OCI-LY7 (cell line): ENCODE measurements around the gene ZCCHC14. TPM values are rescaled to one million over a fixed set of nuclear protein-coding genes. Genes with fewer than 3 reads are reported as not detected.

Experiments
- BruUV-seq: library from RNA; stranded (reverse); fragments of 400-500 nt; replicated peaks from 2 replicates; lab custom pipeline; 2021; lab: Mats Ljungman, UMichigan
- CTCF ChIA-PET: fragments of 300-600 bp; sonication (Branson Sonifier 250); formaldehyde crosslinking; loops from one replicate; lab custom pipeline; 2022; ENCODE audit warnings: antibody characterized with exemption; ENCODE audit not compliant: unreplicated experiment; lab: Charles Lee
- POLR2A ChIA-PET: fragments of 300-600 bp; sonication (Branson Sonifier 250); formaldehyde crosslinking; loops from one replicate; lab custom pipeline; 2022; ENCODE audit warnings: antibody characterized with exemption; lab: Charles Lee
- DNase-seq: peaks from one replicate; pipeline ENCODE4 v3.0.0-alpha.2; 2015; ENCODE audit warnings: low spot score
- H2AFZ ChIP-seq: fragments of 200-600 bp; sonication (generic), shearing (Covaris generic); 2 replicates; pipeline ENCODE4 v1.6.1; 2014; ENCODE audit warnings: mild to moderate bottlenecking, antibody characterized with exemption, low read length, moderate library complexity
- H3K27ac ChIP-seq: fragments of 200-600 bp; sonication (generic); 2 replicates; pipeline ENCODE4 v1.5.1; 2014; ENCODE audit warnings: mixed run types, low read depth, mild to moderate bottlenecking, moderate library complexity, low read length, inconsistent platforms; ENCODE audit not compliant: poor library complexity, severe bottlenecking
- H3K36me3 ChIP-seq: fragments of 200-600 bp; sonication (generic); 2 replicates; pipeline ENCODE4 v1.6.1; 2014; ENCODE audit warnings: mild to moderate bottlenecking, antibody characterized with exemption, low read length, moderate library complexity, mixed read lengths; ENCODE audit not compliant: insufficient read depth
- H3K4me1 ChIP-seq: fragments of 200-600 bp; sonication (generic); 2 replicates; pipeline ENCODE4 v1.5.1; 2014; ENCODE audit warnings: mild to moderate bottlenecking, low read length; ENCODE audit not compliant: insufficient read depth, poor library complexity, severe bottlenecking
- H3K4me2 ChIP-seq: fragments of 200-600 bp; sonication (generic); 2 replicates; pipeline ENCODE4 v1.6.1; 2014; ENCODE audit warnings: mild to moderate bottlenecking, low read length
- H3K4me3 ChIP-seq: fragments of 200-600 bp; sonication (generic); 2 replicates; pipeline ENCODE4 v1.5.1; 2014; ENCODE audit warnings: mild to moderate bottlenecking, low read depth, low read length; ENCODE audit not compliant: poor library complexity, severe bottlenecking
- H3K79me2 ChIP-seq: fragments of 200-600 bp; sonication (generic); 2 replicates; pipeline ENCODE4 v1.6.1; 2016; ENCODE audit warnings: low read depth, mild to moderate bottlenecking, low read length, moderate library complexity, mixed read lengths; ENCODE audit not compliant: insufficient read depth
- H3K9me2 ChIP-seq: fragments of 200-600 bp; sonication (generic); 2 replicates; pipeline ENCODE4 v1.6.1; 2016; ENCODE audit warnings: mild to moderate bottlenecking, low read length, mixed read lengths; ENCODE audit not compliant: insufficient read depth
- H3K9me3 ChIP-seq: fragments of 200-600 bp; sonication (generic); 2 replicates; pipeline ENCODE4 v1.6.1; 2014; ENCODE audit warnings: mild to moderate bottlenecking, mixed run types, low read length, mixed read lengths
- H4K20me1 ChIP-seq: fragments of 200-600 bp; sonication (generic); 2 replicates; pipeline ENCODE4 v1.6.1; 2014; ENCODE audit warnings: mild to moderate bottlenecking, antibody characterized with exemption, low read length, moderate library complexity, mixed read lengths; ENCODE audit not compliant: insufficient read depth
- EZH2phosphoT487 ChIP-seq: fragments of 200-600 bp; sonication (generic); IDR thresholded peaks from 2 replicates; pipeline ENCODE4 v1.6.1; 2018; ENCODE audit warnings: low read depth, borderline replicate concordance, mild to moderate bottlenecking, mixed run types, antibody characterized with exemption, low read length, moderate library complexity, mixed read lengths
- intact Hi-C: fragments of 100-400 bp; cut with micrococcal nuclease; formaldehyde crosslinking; loops from one replicate; pipeline ENCODE4 v1.10.0; 2022; ENCODE audit not compliant: unreplicated experiment
- total RNA-seq, 2 experiments: library from RNA; depleted of rRNA in 1 of 2; stranded (reverse); fragments of >200 nt in 1 of 2; shearing (Covaris generic) in 1 of 2; gene quantifications; 2 replicates each; pipeline ENCODE4 v1.2.3, GENCODE V29; 2014 to 2022
- TF ChIP-seq, protein P1 (sequence below): fragments of 200-600 bp; sonication (generic); conservative IDR thresholded peaks from 2 replicates; pipeline ENCODE4 v1.5.1; 2014; ENCODE audit warnings: mild to moderate bottlenecking, antibody characterized with exemption, low read length, moderate library complexity, mixed read lengths

The ZCCHC14 gene
- total RNA-seq, 2 experiments from 2014 or later = 8.5 to 17.1 TPM

- H3K9me3 ChIP-seq = no peaks in the 10 kb centered on the region
- H3K36me3 ChIP-seq = peaks cover 13% of the 10 kb centered on the region; the same call in 1 of the 2 replicates
- H3K79me2 ChIP-seq = peaks cover 39% of the 10 kb centered on the region; the same call in 1 of the 2 replicates
- H3K4me3 ChIP-seq = no peak overlapping the region
- no peak for DNase-seq
- no peak overlapping the region for H2AFZ ChIP-seq
- intact Hi-C loops = no loop called here
- POLR2A ChIA-PET = no interaction called here
- H3K9me2 ChIP-seq = no peaks in the 10 kb centered on the region
- no peaks in the 10 kb centered on the region for H4K20me1 ChIP-seq
- CTCF ChIA-PET = interaction anchor here (0.9 kb wide), 1 partner anchor 11 kb away, joined by 15 read pairs; the partner anchor contains the start of gene FBXO31
- no peak overlapping the region for H3K4me2 ChIP-seq
- no TSS peak for BruUV-seq
- TF ChIP-seq, protein P1, sequence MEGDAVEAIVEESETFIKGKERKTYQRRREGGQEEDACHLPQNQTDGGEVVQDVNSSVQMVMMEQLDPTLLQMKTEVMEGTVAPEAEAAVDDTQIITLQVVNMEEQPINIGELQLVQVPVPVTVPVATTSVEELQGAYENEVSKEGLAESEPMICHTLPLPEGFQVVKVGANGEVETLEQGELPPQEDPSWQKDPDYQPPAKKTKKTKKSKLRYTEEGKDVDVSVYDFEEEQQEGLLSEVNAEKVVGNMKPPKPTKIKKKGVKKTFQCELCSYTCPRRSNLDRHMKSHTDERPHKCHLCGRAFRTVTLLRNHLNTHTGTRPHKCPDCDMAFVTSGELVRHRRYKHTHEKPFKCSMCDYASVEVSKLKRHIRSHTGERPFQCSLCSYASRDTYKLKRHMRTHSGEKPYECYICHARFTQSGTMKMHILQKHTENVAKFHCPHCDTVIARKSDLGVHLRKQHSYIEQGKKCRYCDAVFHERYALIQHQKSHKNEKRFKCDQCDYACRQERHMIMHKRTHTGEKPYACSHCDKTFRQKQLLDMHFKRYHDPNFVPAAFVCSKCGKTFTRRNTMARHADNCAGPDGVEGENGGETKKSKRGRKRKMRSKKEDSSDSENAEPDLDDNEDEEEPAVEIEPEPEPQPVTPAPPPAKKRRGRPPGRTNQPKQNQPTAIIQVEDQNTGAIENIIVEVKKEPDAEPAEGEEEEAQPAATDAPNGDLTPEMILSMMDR = no peak
- TF ChIP-seq EZH2phosphoT487 = no peak
- H3K4me1 ChIP-seq = peaks cover 23% of the 10 kb centered on the region
- no peak overlapping the region for H3K27ac ChIP-seq
These were observed 120.5 kb downstream of the ZCCHC14 start for GRCh38 chr16:87372305-87372704.

DNA sequence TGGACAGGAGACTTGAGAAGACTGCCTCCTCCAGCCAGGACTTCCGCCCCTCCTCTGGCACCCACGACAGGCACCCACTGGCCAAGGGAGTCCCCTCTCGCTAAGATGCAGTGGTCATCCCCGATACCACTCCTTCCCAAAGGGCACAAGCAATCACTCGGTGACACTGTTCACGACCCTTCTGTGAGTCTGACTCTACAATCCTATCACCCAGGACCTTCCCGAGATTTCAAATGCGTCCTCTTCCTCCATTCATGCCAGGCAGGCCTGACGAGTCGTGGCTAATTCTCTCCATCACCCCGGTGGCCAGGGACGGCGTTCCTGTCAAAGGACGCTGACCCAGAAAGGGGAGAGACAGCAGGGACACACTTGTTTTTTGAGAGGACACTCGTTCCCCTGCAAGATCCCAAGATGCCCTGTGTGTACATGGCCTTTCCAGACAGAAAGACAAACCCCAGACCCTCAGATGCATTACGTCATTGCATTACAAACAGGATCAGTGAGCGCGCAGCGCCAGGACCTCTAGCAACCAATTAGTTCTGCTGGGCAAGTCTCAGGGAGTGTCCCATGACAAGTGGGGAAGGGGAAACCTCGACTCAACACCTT, 121.5 kb downstream of the ZCCHC14 start:
- Histone ChIP-seq H4K20me1 (no peaks in the 10 kb centered on the region), H3K79me2 (peaks cover 32% of the 10 kb centered on the region; the same call in 1 of the 2 replicates), H3K9me3 (no peaks in the 10 kb centered on the region), H3K4me1 (peaks cover 24% of the 10 kb centered on the region), H3K4me3 (no peak overlapping the region), H3K27ac (no peak overlapping the region), H3K36me3 (peaks cover 16% of the 10 kb centered on the region; the same call in 1 of the 2 replicates), H3K9me2 (no peaks in the 10 kb centered on the region), H2AFZ (no peak overlapping the region), H3K4me2 (no peak overlapping the region)
- ChIA-PET POLR2A (no interaction called here), CTCF (no interaction called here)
- TF ChIP-seq, protein P1 = no peak
- TF ChIP-seq EZH2phosphoT487 = no peak
- DNase-seq = no peak
- BruUV-seq = no TSS peak
- intact Hi-C loops = no loop called here
